SK-N-MC (cell line): ENCODE measurements around the gene LRRC57.

Experiments
- DNase-seq: peaks from one replicate; pipeline ENCODE4 v3.0.0-alpha.2; 2011; ENCODE audit warnings: low read depth, low spot score
- H3K27ac ChIP-seq: fragments of 200-600 bp; sonication (generic); 2 replicates; pipeline ENCODE4 v1.5.1; 2016; ENCODE audit warnings: mixed run types
- H3K36me3 ChIP-seq: fragments of 200-600 bp; sonication (generic); 2 replicates; pipeline ENCODE4 v1.6.1; 2017; ENCODE audit warnings: antibody characterized with exemption, low read length, mixed read lengths; ENCODE audit not compliant: insufficient read depth
- H3K4me3 ChIP-seq: fragments of 200-600 bp; sonication (generic); 2 replicates; pipeline ENCODE4 v1.5.1; 2016
- H3K9ac ChIP-seq: fragments of 200-600 bp; sonication (generic); 2 replicates; pipeline ENCODE4 v1.8.0; 2017; ENCODE audit warnings: mixed run types, mixed read lengths; ENCODE audit not compliant: insufficient read length
- H3K9me3 ChIP-seq: fragments of 200-600 bp; sonication (generic); 2 replicates; pipeline ENCODE4 v1.6.1; 2017; ENCODE audit warnings: low read depth, mild to moderate bottlenecking, antibody characterized with exemption, low read length, moderate library complexity, mixed read lengths
- EZH2 ChIP-seq: fragments of 200-600 bp; sonication (generic); IDR thresholded peaks from one replicate; pipeline ENCODE4 v1.6.1; 2017; ENCODE audit warnings: antibody characterized with exemption
- FOXP2 ChIP-seq: optimal IDR thresholded peaks from 2 replicates; pipeline ENCODE3; 2011; ENCODE audit warnings: mild to moderate bottlenecking, moderate library complexity; ENCODE audit not compliant: insufficient read depth; ENCODE audit errors: extremely low read length, control extremely low read depth
- POLR2AphosphoS5 ChIP-seq: IDR thresholded peaks from 2 replicates; pipeline ENCODE4 v1.6.1; 2012; ENCODE audit warnings: mild to moderate bottlenecking, low read depth, low read length, borderline replicate concordance

The LRRC57 gene

GRCh38 chr15:42553554-42553953 lies 5.0 kb upstream of the LRRC57 start:
- Histone ChIP-seq H3K36me3 (peaks cover 10% of the 10 kb centered on the region; the same call in 1 of the 2 replicates), H3K9me3 (no peaks in the 10 kb centered on the region), H3K4me3 (no peak overlapping the region), H3K27ac (no peak overlapping the region), H3K9ac (no peak overlapping the region)
- no peak for DNase-seq
- no peak for TF ChIP-seq FOXP2
- TF ChIP-seq EZH2, result no peak
- no peak for TF ChIP-seq POLR2AphosphoS5

- Histone ChIP-seq H3K9ac (peak overlapping the region; percentile 56), H3K9me3 (no peaks in the 10 kb centered on the region), H3K27ac (no peak overlapping the region), H3K36me3 (peaks cover 14% of the 10 kb centered on the region), H3K4me3 (peak overlapping the region; percentile 87)
- no peak for DNase-seq
- TF ChIP-seq POLR2AphosphoS5, result no peak
- TF ChIP-seq FOXP2, result no peak
- TF ChIP-seq EZH2, result no peak
These were observed 1.3 kb upstream of the LRRC57 start for GRCh38 chr15:42549741-42550392.

- no peak for TF ChIP-seq FOXP2
- no peak for TF ChIP-seq EZH2
- TF ChIP-seq POLR2AphosphoS5, result no peak
- H3K36me3 ChIP-seq, result peaks cover 21% of the 10 kb centered on the region
- peak overlapping the region; percentile 96 for H3K9ac ChIP-seq
- H3K9me3 ChIP-seq, result no peaks in the 10 kb centered on the region
- peak overlapping the region; percentile 87 for H3K4me3 ChIP-seq
- H3K27ac ChIP-seq, result peak overlapping the region; percentile 70
- DNase-seq, result no peak
These were observed 469 bp upstream of the LRRC57 start for GRCh38 chr15:42549032-42549491.

GRCh38 chr15:42547918-42548248 lies 710 bp downstream of the LRRC57 start:
- H3K27ac ChIP-seq, result no peak overlapping the region
- no peak for DNase-seq
- no peaks in the 10 kb centered on the region for H3K9me3 ChIP-seq
- TF ChIP-seq POLR2AphosphoS5 (no peak), FOXP2 (no peak), EZH2 (no peak)
- H3K4me3 ChIP-seq, result peak overlapping the region; percentile 87
- H3K36me3 ChIP-seq, result peaks cover 29% of the 10 kb centered on the region
- peak overlapping the region; percentile 96 for H3K9ac ChIP-seq

- Histone ChIP-seq H3K9me3 (no peaks in the 10 kb centered on the region), H3K27ac (no peak overlapping the region), H3K36me3 (peaks cover 26% of the 10 kb centered on the region), H3K9ac (no peak overlapping the region), H3K4me3 (no peak overlapping the region)
- TF ChIP-seq EZH2 (no peak), POLR2AphosphoS5 (no peak), FOXP2 (no peak)
- no peak for DNase-seq
These were observed 3.6 kb downstream of the LRRC57 start for GRCh38 chr15:42544853-42545629.

- H3K9ac ChIP-seq, result no peak overlapping the region
- DNase-seq, result no peak
- TF ChIP-seq EZH2 (no peak), POLR2AphosphoS5 (no peak), FOXP2 (no peak)
- H3K36me3 ChIP-seq, result peaks cover 41% of the 10 kb centered on the region
- H3K4me3 ChIP-seq, result no peak overlapping the region
- H3K27ac ChIP-seq, result no peak overlapping the region
- no peaks in the 10 kb centered on the region for H3K9me3 ChIP-seq
These were observed 15.3 kb downstream of the LRRC57 start for GRCh38 chr15:42533246-42533645.

- TF ChIP-seq EZH2 (no peak), POLR2AphosphoS5 (no peak), FOXP2 (no peak)
- Histone ChIP-seq H3K9ac (no peak overlapping the region), H3K36me3 (peaks cover 37% of the 10 kb centered on the region), H3K4me3 (no peak overlapping the region), H3K9me3 (no peaks in the 10 kb centered on the region), H3K27ac (no peak overlapping the region)
- DNase-seq, result no peak
These were observed 19.6 kb downstream of the LRRC57 start for GRCh38 chr15:42528970-42529369.

- Histone ChIP-seq H3K9me3 (no peaks in the 10 kb centered on the region), H3K4me3 (no peak overlapping the region), H3K27ac (no peak overlapping the region), H3K9ac (no peak overlapping the region), H3K36me3 (peaks cover 33% of the 10 kb centered on the region)
- no peak for TF ChIP-seq FOXP2
- TF ChIP-seq POLR2AphosphoS5, result no peak
- TF ChIP-seq EZH2, result no peak
- DNase-seq, result no peak
These were observed 25.3 kb downstream of the LRRC57 start for GRCh38 chr15:42523331-42523730.
